Cerebellar cortex (tissue), 1 donor: ENCODE measurements around the gene TMEM129.

Experiments used
- DNase-seq: peaks from one replicate; pipeline ENCODE4 v3.0.0-alpha.2; 2015; ENCODE audit warnings: low spot score

TMEM129 gene

GRCh38 chr4:1721003-1721665 lies at the start of gene TMEM129, which contains the start of gene TACC3:
Gene TMEM129, minus strand, starts transcription at chr4:1721323. Its CDS starts 486 bp downstream, at chr4:1720837.
Gene TACC3, plus strand, starts transcription at chr4:1721521. Its CDS starts 1,901 bp downstream, at chr4:1723422.
- peak; percentile 95 for DNase-seq

GRCh38 chr4:1770791-1771231 lies 49.7 kb upstream of the TMEM129 start:
- DNase-seq: no peak

- no peak for DNase-seq
These were observed 49.1 kb upstream of the TMEM129 start for GRCh38 chr4:1770245-1770644.

- no peak for DNase-seq
These were observed 48.6 kb upstream of the TMEM129 start for GRCh38 chr4:1769692-1770091.

- no peak for DNase-seq
These were observed 47.4 kb upstream of the TMEM129 start for GRCh38 chr4:1768367-1769034.

- DNase-seq: no peak
These were observed 46.7 kb upstream of the TMEM129 start for GRCh38 chr4:1767770-1768366.

- DNase-seq: no peak
These were observed 46.1 kb upstream of the TMEM129 start for GRCh38 chr4:1767061-1767769.

GRCh38 chr4:1766106-1767060 lies 45.3 kb upstream of the TMEM129 start:
- no peak for DNase-seq

GRCh38 chr4:1765409-1766072 lies 44.4 kb upstream of the TMEM129 start:
- no peak for DNase-seq

- no peak for DNase-seq
These were observed 43.5 kb upstream of the TMEM129 start for GRCh38 chr4:1764670-1765069.

- no peak for DNase-seq
These were observed 42.5 kb upstream of the TMEM129 start for GRCh38 chr4:1763550-1764080.

GRCh38 chr4:1763070-1763549 lies 42.0 kb upstream of the TMEM129 start:
- no peak for DNase-seq

GRCh38 chr4:1762264-1763010 lies 41.3 kb upstream of the TMEM129 start:
- no peak for DNase-seq

GRCh38 chr4:1761130-1761689 lies 40.1 kb upstream of the TMEM129 start:
- DNase-seq: no peak

- DNase-seq: no peak
These were observed 39.5 kb upstream of the TMEM129 start for GRCh38 chr4:1760521-1761071.

GRCh38 chr4:1759818-1760223 lies 38.7 kb upstream of the TMEM129 start:
- no peak for DNase-seq

GRCh38 chr4:1759170-1759817 lies 38.2 kb upstream of the TMEM129 start:
- DNase-seq: peak; percentile 51
